HG03095 (cell line): Measurements from ENCODE around the gene FPR1.
"Not testable (repeated sequence)": the region's sequence is repeated elsewhere in the genome, so short reads cannot be mapped to it uniquely, and the experiment has no call there.

Source experiments
- ATAC-seq: cut with Tn5 transposase; IDR thresholded peaks from one replicate; pipeline ENCODE4 v1.9.1; 2021; ENCODE audit warnings: moderate library complexity; ENCODE audit not compliant: unreplicated experiment

The FPR1 gene

GRCh38 chr19:51779703-51780102 is 28.0 kb upstream of the FPR1 start:
- ATAC-seq: no peak

DNA sequence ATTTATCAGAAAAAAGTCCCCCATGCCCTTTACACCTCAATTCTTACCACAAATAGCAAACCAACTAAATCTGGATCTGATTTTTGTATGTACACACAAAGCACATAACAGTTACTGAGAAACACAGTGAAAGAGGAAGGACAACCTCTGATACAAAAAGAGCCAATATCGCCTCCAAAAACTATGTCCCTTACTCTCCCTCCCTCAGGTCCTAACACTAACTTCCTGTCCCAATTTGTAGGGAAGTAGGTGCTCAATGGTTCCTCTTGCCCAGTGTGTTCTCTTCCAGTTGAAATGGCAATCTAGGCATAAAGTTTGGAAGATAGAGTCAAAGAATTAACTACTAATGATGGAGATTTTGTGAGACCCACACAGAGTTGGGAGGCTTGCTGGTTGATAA is 27.5 kb upstream of the FPR1 start:
- ATAC-seq: no peak

- ATAC-seq: no peak
Observed at GRCh38 chr19:51777570-51778462, 26.1 kb upstream of the FPR1 start.

DNA sequence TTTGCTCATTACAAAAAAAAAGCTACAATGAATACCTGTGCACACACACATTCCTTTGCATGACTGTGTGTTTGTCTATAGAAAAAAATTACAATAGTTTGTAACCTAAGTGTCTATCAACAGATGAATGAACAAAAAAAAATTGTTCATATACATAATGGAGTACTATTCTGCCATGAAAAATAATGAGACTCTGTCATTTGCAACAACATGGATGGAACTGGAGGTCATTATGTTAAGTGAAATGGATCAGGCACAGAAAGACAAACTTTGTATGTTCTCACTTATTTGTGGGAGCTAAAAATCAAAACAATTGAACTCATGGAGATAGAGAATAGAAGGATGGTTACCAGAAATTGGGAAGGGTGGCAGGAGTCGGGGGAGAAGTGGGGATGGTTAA is 24.9 kb upstream of the FPR1 start:
- not testable (repeated sequence) for ATAC-seq

DNA sequence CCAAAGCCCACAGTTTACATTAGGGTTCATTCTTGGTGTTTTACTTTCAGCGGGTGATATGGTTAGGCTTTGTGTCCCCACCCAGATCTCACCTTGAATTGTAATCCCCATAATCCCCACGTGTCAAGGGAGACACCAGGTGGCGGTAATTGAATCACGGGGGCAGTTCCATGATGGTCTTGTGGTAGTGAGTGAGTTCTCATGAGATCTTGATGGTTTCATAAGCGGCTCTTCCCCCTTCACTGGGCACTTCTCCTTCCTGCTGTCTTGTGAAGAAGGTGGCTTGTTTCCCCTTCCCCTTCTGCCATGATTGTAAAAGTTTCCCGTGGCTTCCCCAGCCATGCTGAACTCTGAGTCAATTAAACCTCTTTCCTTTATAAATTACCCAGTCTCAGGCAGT is 21.3 kb upstream of the FPR1 start:
- no peak for ATAC-seq

- no peak for ATAC-seq
Observed at GRCh38 chr19:51771376-51772130, 19.9 kb upstream of the FPR1 start.

DNA sequence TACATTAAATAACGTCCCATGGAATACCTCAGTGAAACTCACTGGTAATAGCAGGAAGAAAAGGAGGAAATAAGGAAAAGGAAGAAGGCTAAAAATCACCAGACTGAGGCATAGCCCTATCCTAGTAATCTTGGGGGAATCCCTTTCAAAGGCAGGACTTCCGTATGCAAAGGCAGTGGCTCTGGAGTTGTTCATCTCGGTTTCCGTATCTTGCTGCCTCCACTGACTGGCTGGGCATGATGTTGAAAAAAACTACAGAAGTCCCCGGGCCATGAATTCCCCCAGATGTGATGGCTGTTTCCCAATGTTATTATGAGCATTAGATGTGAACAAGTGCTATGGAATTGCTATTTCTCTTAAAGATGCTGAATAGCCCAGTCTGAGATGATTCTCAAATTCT is 14.8 kb upstream of the FPR1 start:
- ATAC-seq: no peak

- ATAC-seq: no peak
Observed at GRCh38 chr19:51765086-51765485, 13.4 kb upstream of the FPR1 start.

GRCh38 chr19:51761696-51762095 is 10.0 kb upstream of the FPR1 start:
- ATAC-seq: no peak

GRCh38 chr19:51760697-51761356 is 9.1 kb upstream of the FPR1 start, which contains the start of gene FPR2:
Gene FPR2, plus strand, starts transcription at chr19:51761180. Its CDS starts 7,479 bp downstream, at chr19:51768659.
- ATAC-seq: no peak

DNA sequence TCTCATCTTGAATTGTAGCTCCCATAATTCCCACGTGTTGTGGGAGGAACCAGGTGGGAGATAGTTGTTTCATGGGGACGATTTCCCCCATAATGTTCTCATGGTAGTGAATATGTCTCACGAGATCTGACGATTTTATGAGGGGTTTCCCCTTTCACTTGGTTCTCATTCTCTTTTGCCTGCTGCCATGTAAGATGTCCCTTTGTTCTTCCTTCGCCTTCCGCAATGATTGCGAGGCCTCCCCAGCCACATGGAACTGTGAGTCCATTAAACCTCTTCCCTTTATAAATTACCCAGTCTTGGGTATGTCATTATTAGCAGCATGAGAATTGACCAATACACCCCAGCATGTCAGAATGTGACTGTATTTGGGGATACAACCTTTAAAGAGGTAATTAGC is 3.9 kb upstream of the FPR1 start:
- ATAC-seq: no peak

DNA sequence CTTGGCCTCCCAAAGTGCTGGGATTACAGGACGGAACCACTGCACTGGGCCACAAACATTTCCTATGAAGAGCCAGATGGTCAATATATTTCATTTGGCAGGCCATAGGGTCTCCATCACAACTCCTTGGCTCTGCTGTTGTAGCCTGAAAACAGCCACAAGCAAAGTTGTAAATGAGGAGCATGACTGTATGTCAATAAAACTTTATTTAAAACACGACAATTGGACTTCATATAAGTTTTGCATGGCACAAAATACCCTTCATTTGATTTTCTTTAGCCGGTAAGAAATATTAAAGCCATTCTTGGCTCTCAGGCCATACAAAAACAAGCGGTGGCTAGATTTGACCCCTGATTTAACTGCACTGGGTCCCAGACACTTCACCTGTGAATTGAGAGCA is 3.1 kb upstream of the FPR1 start:
- ATAC-seq: no peak

DNA sequence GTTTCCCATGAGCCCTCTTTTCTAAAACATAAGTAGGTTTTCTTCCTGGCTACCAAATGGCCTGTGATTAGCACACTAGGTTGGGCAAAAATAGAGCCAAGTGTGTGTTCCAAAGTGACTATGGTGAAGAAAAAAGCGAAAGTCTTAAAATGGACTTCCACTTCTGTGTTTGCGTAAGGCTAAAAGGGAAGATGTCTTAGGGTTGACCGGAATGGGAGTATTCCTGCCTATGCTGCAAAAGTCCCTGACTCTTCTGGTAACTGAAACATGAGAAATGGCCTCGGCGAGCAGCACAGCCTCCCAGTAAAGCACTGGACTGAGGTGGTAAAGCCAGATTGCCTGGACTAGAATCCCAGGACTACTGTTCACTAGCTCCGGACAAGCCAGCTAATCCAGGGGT is 2.4 kb upstream of the FPR1 start:
- no peak for ATAC-seq

- ATAC-seq: no peak
Observed at GRCh38 chr19:51750400-51751094, 1.1 kb downstream of the FPR1 start.

DNA sequence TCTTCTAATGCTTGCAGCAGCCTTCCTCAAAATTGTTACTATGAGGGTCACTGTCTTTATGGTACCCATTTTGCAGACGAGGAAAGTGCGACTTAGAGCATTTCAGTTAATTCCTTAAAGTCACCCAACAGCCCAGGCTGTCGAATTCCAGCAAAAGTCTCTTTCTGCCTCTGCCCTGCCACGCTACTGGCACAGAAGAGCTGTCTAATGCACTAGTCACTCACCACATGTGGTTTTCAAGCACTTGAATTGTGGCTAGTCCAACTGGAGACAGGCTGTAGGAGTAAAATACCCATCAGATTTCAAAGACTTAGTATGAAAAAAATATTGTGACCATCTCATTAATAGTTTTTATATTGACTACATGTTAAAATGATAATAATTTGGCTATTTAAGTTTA is 1.7 kb downstream of the FPR1 start:
- ATAC-seq: no peak

GRCh38 chr19:51746731-51747130 is 4.9 kb downstream of the FPR1 start:
- no peak for ATAC-seq

- no peak for ATAC-seq
Observed at GRCh38 chr19:51743405-51743804, 8.3 kb downstream of the FPR1 start.

DNA sequence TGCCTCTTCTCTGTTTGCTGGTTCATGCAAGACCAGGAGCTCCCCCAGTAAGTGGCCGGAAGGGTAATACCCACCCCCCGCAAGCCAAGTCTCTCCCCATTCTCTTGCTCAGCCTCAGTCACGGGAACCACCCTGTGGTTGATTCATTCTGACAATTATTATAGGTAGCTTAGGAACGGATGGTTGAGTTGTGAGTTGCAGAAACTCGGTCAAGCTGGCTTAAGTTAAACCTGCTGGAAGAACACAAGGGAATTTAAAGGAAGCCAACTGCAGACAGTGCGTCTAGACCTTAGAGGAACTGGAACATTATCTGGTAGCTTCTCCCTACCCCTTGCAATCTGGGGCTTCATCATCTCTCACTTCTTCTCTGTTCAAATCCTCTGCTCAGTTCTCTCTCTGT is 8.9 kb downstream of the FPR1 start:
- no peak for ATAC-seq

DNA sequence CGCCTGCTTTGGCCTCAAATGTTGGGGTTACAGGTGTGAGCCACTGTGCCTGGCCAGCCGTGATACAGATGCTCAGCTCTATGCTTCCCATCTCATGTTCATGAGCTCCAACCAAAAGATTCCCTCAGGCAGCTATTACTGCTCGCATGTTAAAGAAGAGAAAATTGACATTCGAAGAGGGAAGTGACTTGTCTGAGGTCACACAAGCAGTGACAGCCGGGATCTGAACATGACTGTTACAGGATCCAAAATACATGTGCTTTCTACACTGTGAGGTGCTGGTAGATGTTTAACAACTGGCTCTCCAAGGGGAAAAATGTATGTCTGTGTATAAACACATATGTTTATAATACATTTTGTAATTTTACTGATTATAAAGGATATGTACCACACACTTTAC is 11.3 kb downstream of the FPR1 start:
- ATAC-seq: no peak

- no peak for ATAC-seq
Observed at GRCh38 chr19:51739466-51740213, 12.0 kb downstream of the FPR1 start.
